Vagina (tissue), 2 donors: ENCODE data around the gene GPC1.

Source experiments
- CTCF ChIP-seq, 3 experiments: fragments of 450-650 bp in 2 of 3; fragments of 200-600 bp in 1 of 3; sonication (generic) in 1 of 3; IDR thresholded peaks; one replicate each; pipeline ENCODE4 v1.5.1; 2017 to 2019; ENCODE audit warnings: antibody characterized with exemption in 3 of 3, mild to moderate bottlenecking in 2 of 3, moderate library complexity in 2 of 3
- POLR2A ChIP-seq, 2 donors: fragments of 450-650 bp; IDR thresholded peaks; one replicate each; pipeline ENCODE4 v1.6.1; 2017; ENCODE audit warnings: antibody characterized with exemption in 2 of 2, mild to moderate bottlenecking in 2 of 2, moderate library complexity in 2 of 2
- POLR2AphosphoS5 ChIP-seq, 2 donors: sonication (generic); formaldehyde crosslinking; IDR thresholded peaks; one replicate each; pipeline ENCODE4 v1.9.0; 2017; ENCODE audit warnings: antibody characterized with exemption in 2 of 2, mild to moderate bottlenecking in 2 of 2, low read depth in 1 of 2; ENCODE audit not compliant: insufficient read depth in 1 of 2

- TF ChIP-seq CTCF (IDR thresholded peaks at IDR 0.05) (no peak), POLR2A (IDR thresholded peaks at IDR 0.05) (no peak), POLR2AphosphoS5 (IDR thresholded peaks at IDR 0.05; ENCODE audit: insufficient read depth in 1 of 2, low read depth in 1 of 2) (no peak)
Measured at GRCh38 chr2:240477916-240478315, 42.5 kb downstream of the GPC1 start.
